Endothelial cell of umbilical vein (primary cell): ENCODE results near the gene PPP2R2D. TPM values are rescaled to one million over a fixed set of nuclear protein-coding genes. Genes with fewer than 3 reads are reported as not detected.

ENCODE experiments used
- BruUV-seq: library from RNA; stranded (reverse); fragments of 400-500 nt; replicated peaks from 2 replicates; lab custom pipeline; 2021; lab: Mats Ljungman, UMichigan
- CTCF ChIA-PET: fragments of 300-600, 350-600 bp; sonication (Branson Sonifier 250); formaldehyde crosslinking; loops from one replicate; lab custom pipeline; 2021; ENCODE audit warnings: antibody characterized with exemption, inconsistent platforms; lab: Charles Lee
- POLR2A ChIA-PET: fragments of 300-600, 350-600 bp; sonication (Branson Sonifier 250); formaldehyde crosslinking; loops from one replicate; lab custom pipeline; 2021; ENCODE audit warnings: antibody characterized with exemption, inconsistent platforms; lab: Charles Lee
- DNase-seq: peaks from one replicate; pipeline ENCODE4 v3.0.0-alpha.2; 2011; ENCODE audit warnings: low read depth, low spot score
- FAIRE-seq: peaks from 2 replicates; lab custom pipeline; 2011; peaks lifted over from hg19 to GRCh38; lab: Jason Lieb, UNC
- H2AFZ ChIP-seq: 2 replicates; pipeline ENCODE4 v1.6.0; 2012; ENCODE audit warnings: low read depth, low read length, control low read depth, inconsistent platforms
- H3K27ac ChIP-seq: 2 replicates; pipeline ENCODE4 v1.5.1; 2011; ENCODE audit warnings: low read depth, mild to moderate bottlenecking, control low read depth, low read length, moderate library complexity; ENCODE audit not compliant: insufficient read depth
- H3K27me3 ChIP-seq, 2 experiments: 2 replicates each; pipeline versions ENCODE4 v1.6.0 to v1.6.1; 2011; ENCODE audit warnings: low read length in 2 of 2, mixed read lengths in 1 of 2; ENCODE audit not compliant: control insufficient read depth in 2 of 2, insufficient read depth in 2 of 2
- H3K36me3 ChIP-seq, 2 experiments: 2 replicates in 1 of 2; 3 replicates in 1 of 2; pipeline ENCODE4 v1.5.1; 2011; ENCODE audit warnings: low read length in 2 of 2, mild to moderate bottlenecking in 1 of 2, moderate library complexity in 1 of 2; ENCODE audit not compliant: control insufficient read depth in 2 of 2, insufficient read depth in 2 of 2; ENCODE audit errors: extremely low read depth in 1 of 2
- H3K4me1 ChIP-seq: 3 replicates; pipeline ENCODE4 v1.5.1; 2011; ENCODE audit warnings: mild to moderate bottlenecking, low read length; ENCODE audit not compliant: control insufficient read depth, insufficient read depth; ENCODE audit errors: extremely low read depth
- H3K4me2 ChIP-seq: 2 replicates; pipeline ENCODE4 v1.6.1; 2011; ENCODE audit warnings: low read length, control low read depth, mixed read lengths; ENCODE audit not compliant: insufficient read depth
- H3K4me3 ChIP-seq, 3 experiments: fragments of 200-600 bp in 1 of 3; sonication (generic), shearing (Covaris generic) in 1 of 3; replicated peaks in 1 of 3; 2 replicates each; pipeline ENCODE4 v1.5.1; 2011 to 2016; ENCODE audit warnings: control low read depth in 3 of 3, low read length in 3 of 3, mild to moderate bottlenecking in 2 of 3, inconsistent platforms in 1 of 3, low read depth in 1 of 3, moderate library complexity in 1 of 3; ENCODE audit not compliant: insufficient read depth in 1 of 3
- H3K79me2 ChIP-seq: 2 replicates; pipeline ENCODE4 v1.6.0; 2012; ENCODE audit warnings: low read length, inconsistent platforms; ENCODE audit not compliant: control insufficient read depth, insufficient read depth
- H3K9ac ChIP-seq: replicated peaks from 2 replicates; pipeline ENCODE3; 2011; ENCODE audit warnings: low read length, control low read depth; ENCODE audit not compliant: insufficient read depth; ENCODE audit errors: extremely low read depth
- H3K9me1 ChIP-seq: replicated peaks from 3 replicates; pipeline ENCODE4 v1.6.0; 2011; ENCODE audit warnings: mild to moderate bottlenecking, low read length; ENCODE audit not compliant: control insufficient read depth, insufficient read depth; ENCODE audit errors: extremely low read depth
- H3K9me3 ChIP-seq: replicated peaks from 2 replicates; pipeline ENCODE4 v1.5.1; 2012; ENCODE audit warnings: low read length, inconsistent platforms; ENCODE audit not compliant: control insufficient read depth, insufficient read depth
- H4K20me1 ChIP-seq: replicated peaks from 2 replicates; pipeline ENCODE3; 2011; ENCODE audit warnings: mild to moderate bottlenecking, low read length; ENCODE audit not compliant: control insufficient read depth, insufficient read depth; ENCODE audit errors: extremely low read depth
- EZH2 ChIP-seq: IDR thresholded peaks from 2 replicates; pipeline ENCODE4 v1.6.1; 2012; ENCODE audit warnings: borderline replicate concordance, low read depth, mild to moderate bottlenecking, moderate library complexity, low read length, inconsistent platforms; ENCODE audit not compliant: severe bottlenecking
- JUN ChIP-seq: IDR thresholded peaks from 2 replicates; pipeline ENCODE4 v1.6.1; 2011; ENCODE audit warnings: borderline replicate concordance, low read depth; ENCODE audit not compliant: insufficient read length, insufficient read depth
- POLR2AphosphoS5 ChIP-seq: IDR thresholded peaks from 2 replicates; pipeline ENCODE4 v1.6.1; 2012; ENCODE audit warnings: low read depth, mild to moderate bottlenecking, control low read depth, low read length, moderate library complexity; ENCODE audit not compliant: insufficient read depth
- dilution Hi-C: fragments of 300-500 bp; cut with MboI; formaldehyde crosslinking; loops from one replicate; pipeline ENCODE4 v1.15.0; 2019; ENCODE audit warnings: low sequenced_read_pairs; ENCODE audit not compliant: extremely low pct_ligation_motif_present
- intact Hi-C: fragments of 100-400 bp; cut with micrococcal nuclease; formaldehyde crosslinking; loops from one replicate; pipeline ENCODE4 v1.10.0; 2022
- polyA plus RNA-seq, 4 experiments: library from polyadenylated mRNA; depleted of rRNA in 3 of 4; stranded (reverse) in 3 of 4; unstranded in 1 of 4; fragments of >200 nt; gene quantifications; 2 replicates each; pipeline versions ENCODE4 v1.2.1 to v1.2.3, GENCODE V29; 2011 to 2012; ENCODE audit warnings: missing spikeins in 1 of 4
- total RNA-seq: library from RNA; stranded (reverse); gene quantifications from 2 replicates; pipeline ENCODE4 v1.2.3, GENCODE V29; 2021

PPP2R2D gene
- total and polyA plus RNA-seq, 2 donors (not counting 3 experiments of a cell fraction or from before 2014, with no cell fraction given) = 29.9 to 36.3 TPM

GRCh38 chr10:131852176-131852822 lies 48.5 kb upstream of the PPP2R2D start:
- Histone ChIP-seq H3K4me2 (no peak overlapping the region), H3K9me3 (peaks cover 3% of the 10 kb centered on the region), H3K9ac (no peak overlapping the region), H3K36me3 (no peaks in the 10 kb centered on the region), H3K79me2 (no peaks in the 10 kb centered on the region), H3K4me3 (no peak overlapping the region), H3K4me1 (no peaks in the 10 kb centered on the region), H3K9me1 (no peaks in the 10 kb centered on the region), H3K27ac (no peak overlapping the region), H2AFZ (no peak overlapping the region), H3K27me3 (no peaks in the 10 kb centered on the region), H4K20me1 (no peaks in the 10 kb centered on the region)
- TF ChIP-seq POLR2AphosphoS5 = no peak
- no peak for FAIRE-seq
- BruUV-seq = no TSS peak
- ChIA-PET POLR2A (no interaction called here), CTCF (no interaction called here)
- intact Hi-C loops (no loop called here), dilution Hi-C loops (no loop called here)
- no peak for DNase-seq

- Histone ChIP-seq H3K4me1 (no peaks in the 10 kb centered on the region), H4K20me1 (no peaks in the 10 kb centered on the region), H3K27me3 (no peaks in the 10 kb centered on the region), H2AFZ (no peak overlapping the region), H3K79me2 (no peaks in the 10 kb centered on the region), H3K4me2 (no peak overlapping the region), H3K36me3 (no peaks in the 10 kb centered on the region), H3K9ac (no peak overlapping the region), H3K9me1 (no peaks in the 10 kb centered on the region), H3K9me3 (peaks cover 3% of the 10 kb centered on the region), H3K4me3 (no peak overlapping the region), H3K27ac (no peak overlapping the region)
- no peak for DNase-seq
- TF ChIP-seq JUN = no peak
- no peak for TF ChIP-seq EZH2
- ChIA-PET POLR2A (no interaction called here), CTCF (no interaction called here)
- dilution Hi-C loops = no loop called here
- no TSS peak for BruUV-seq
- intact Hi-C loops = no loop called here
- FAIRE-seq = no peak
These were observed 47.8 kb upstream of the PPP2R2D start for GRCh38 chr10:131852823-131853609.
